ENCODE results near the gene EMC10. TPM values are rescaled to one million over a fixed set of nuclear protein-coding genes. Genes with fewer than 3 reads are reported as not detected.
A peak's percentile ranks its signal among the peaks of the same experiment; 100 is the strongest.

The EMC10 gene
- polyA plus RNA-seq, 1 experiment, result 89.1 TPM

DNA sequence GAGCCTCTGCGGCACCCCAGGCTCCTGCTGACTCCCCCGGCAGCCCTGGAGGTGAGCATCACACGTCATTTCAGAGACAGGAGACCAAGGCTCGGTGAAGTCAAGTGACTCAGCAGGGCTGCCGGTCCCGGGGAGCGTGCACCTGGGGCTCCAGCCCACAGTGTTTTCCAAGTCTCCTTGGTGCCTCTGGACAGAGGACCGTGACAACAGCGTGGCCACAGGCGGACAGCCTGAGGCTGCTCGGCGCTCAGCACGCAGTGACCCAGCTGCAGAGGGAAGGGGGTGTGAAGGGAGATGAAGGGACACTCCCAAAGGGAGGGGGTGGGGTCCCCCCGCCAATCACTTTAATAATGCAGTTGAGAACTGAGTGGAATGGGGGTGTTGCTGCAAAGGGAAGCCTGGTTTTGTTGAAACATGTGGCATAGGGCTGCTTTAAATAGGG is 54.9 kb downstream of the EMC10 start:
- ChIA-PET CTCF (no interaction called here), POLR2A (no interaction called here)
- H3K4me3 ChIP-seq (ENCODE audit: low read depth, low read length), result no peak overlapping the region
- no peaks in the 10 kb centered on the region for H3K27me3 ChIP-seq (ENCODE audit: control insufficient read depth, insufficient read depth, low read length)
- TF ChIP-seq, protein P1, sequence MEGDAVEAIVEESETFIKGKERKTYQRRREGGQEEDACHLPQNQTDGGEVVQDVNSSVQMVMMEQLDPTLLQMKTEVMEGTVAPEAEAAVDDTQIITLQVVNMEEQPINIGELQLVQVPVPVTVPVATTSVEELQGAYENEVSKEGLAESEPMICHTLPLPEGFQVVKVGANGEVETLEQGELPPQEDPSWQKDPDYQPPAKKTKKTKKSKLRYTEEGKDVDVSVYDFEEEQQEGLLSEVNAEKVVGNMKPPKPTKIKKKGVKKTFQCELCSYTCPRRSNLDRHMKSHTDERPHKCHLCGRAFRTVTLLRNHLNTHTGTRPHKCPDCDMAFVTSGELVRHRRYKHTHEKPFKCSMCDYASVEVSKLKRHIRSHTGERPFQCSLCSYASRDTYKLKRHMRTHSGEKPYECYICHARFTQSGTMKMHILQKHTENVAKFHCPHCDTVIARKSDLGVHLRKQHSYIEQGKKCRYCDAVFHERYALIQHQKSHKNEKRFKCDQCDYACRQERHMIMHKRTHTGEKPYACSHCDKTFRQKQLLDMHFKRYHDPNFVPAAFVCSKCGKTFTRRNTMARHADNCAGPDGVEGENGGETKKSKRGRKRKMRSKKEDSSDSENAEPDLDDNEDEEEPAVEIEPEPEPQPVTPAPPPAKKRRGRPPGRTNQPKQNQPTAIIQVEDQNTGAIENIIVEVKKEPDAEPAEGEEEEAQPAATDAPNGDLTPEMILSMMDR (IDR thresholded peaks at IDR 0.05; ENCODE audit: insufficient read depth, low read depth, low read length), result no peak
- H3K36me3 ChIP-seq (ENCODE audit: control insufficient read depth, insufficient read depth, low read length), result no peaks in the 10 kb centered on the region
- DNase-seq (ENCODE audit: low read depth), result no peak

DNA sequence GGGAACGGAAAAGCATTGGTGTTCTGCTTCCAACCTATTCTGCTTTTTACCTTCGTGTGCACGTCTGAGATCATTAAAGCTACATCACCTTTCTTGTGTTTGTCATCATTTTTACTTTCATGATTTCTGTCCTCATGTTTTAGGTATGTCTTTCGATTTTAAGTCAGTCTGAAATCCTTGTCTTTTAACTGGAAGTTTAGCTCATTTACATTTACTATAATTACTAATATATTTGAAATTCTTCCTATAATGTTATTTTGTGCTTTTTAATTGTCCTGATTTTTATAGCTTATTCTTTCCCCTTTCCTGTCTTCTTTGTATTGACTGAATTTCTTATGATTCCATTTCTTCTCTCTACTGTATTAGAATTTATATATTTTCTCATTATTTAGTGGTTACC is 56.6 kb downstream of the EMC10 start:
- DNase-seq (ENCODE audit: low read depth), result no peak
- TF ChIP-seq, protein P1 (IDR thresholded peaks at IDR 0.05; ENCODE audit: insufficient read depth, low read depth, low read length), result no peak
- H3K4me3 ChIP-seq (ENCODE audit: low read depth, low read length), result no peak overlapping the region
- POLR2A ChIA-PET, result no interaction called here
- no peaks in the 10 kb centered on the region for H3K36me3 ChIP-seq (ENCODE audit: control insufficient read depth, insufficient read depth, low read length)
- CTCF ChIA-PET, result interaction anchor here (2.0 kb wide), 1 partner anchor 23 kb away, joined by 12 read pairs; no protein-coding TSS in a partner anchor
- no peaks in the 10 kb centered on the region for H3K27me3 ChIP-seq (ENCODE audit: control insufficient read depth, insufficient read depth, low read length)

DNA sequence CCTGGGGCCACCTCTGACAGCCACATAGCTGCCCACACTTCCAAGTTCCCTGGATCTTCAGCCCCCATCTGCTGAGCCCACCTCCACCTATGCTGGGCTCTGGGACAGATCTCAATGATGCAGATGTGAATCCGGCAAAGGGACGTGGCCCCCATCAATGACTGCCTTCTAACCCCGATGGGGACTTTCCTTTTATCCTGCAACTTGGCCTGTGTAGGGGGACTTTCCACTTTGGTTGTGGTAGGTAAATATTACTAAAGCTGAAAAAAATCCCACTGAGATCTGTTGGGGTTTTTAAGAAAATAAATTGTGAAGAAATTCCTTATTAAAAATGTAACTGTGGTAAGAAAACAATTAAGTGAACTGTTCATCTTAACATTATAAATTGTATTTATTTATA is 58.2 kb downstream of the EMC10 start:
- no peak for DNase-seq (ENCODE audit: low read depth)
- H3K4me3 ChIP-seq (ENCODE audit: low read depth, low read length), result no peak overlapping the region
- no peaks in the 10 kb centered on the region for H3K27me3 ChIP-seq (ENCODE audit: control insufficient read depth, insufficient read depth, low read length)
- CTCF ChIA-PET, result interaction anchor here (2.0 kb wide), 1 partner anchor 22 kb away, joined by 12 read pairs; no protein-coding TSS in a partner anchor
- no peaks in the 10 kb centered on the region for H3K36me3 ChIP-seq (ENCODE audit: control insufficient read depth, insufficient read depth, low read length)
- TF ChIP-seq, protein P1 (IDR thresholded peaks at IDR 0.05; ENCODE audit: insufficient read depth, low read depth, low read length), result no peak
- POLR2A ChIA-PET, result no interaction called here

DNA sequence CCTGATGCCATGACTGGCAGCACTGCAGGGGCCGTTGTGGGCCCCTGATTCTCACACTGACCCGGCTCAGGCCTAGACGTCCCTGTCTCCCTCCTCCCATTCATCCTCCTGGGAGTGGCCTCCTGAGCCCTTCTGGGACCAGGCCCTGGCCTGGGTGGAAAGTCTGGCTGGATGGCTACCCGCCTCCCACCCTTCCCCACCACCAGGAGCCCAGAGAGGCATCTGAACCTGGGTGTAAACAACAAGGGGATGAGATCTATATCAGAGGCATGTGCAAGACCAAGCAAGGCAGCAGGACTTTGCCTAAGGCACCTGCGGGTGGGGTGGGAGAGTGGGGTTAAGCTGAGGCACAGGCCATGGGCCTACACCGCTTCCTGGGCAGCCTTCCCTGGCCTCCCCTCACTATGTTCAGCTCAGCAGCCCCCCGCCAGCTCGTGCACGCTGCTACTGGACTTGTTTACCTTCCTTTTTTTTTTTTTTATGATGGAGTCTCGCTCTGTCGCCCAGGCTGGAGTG is 59.4 kb downstream of the EMC10 start:
- Histone ChIP-seq H3K4me3 (ENCODE audit: low read depth, low read length) (no peak overlapping the region), H3K36me3 (ENCODE audit: control insufficient read depth, insufficient read depth, low read length) (no peaks in the 10 kb centered on the region), H3K27me3 (ENCODE audit: control insufficient read depth, insufficient read depth, low read length) (no peaks in the 10 kb centered on the region)
- DNase-seq (ENCODE audit: low read depth), result no peak
- CTCF ChIA-PET, result interaction anchor here (1.0 to 3.9 kb wide), 4 partner anchors 20 to 387 kb away, joined by 3 to 37 read pairs (median 27); no protein-coding TSS in a partner anchor
- POLR2A ChIA-PET, result no interaction called here
- TF ChIP-seq, protein P1 (IDR thresholded peaks at IDR 0.05; ENCODE audit: insufficient read depth, low read depth, low read length), result no peak

DNA sequence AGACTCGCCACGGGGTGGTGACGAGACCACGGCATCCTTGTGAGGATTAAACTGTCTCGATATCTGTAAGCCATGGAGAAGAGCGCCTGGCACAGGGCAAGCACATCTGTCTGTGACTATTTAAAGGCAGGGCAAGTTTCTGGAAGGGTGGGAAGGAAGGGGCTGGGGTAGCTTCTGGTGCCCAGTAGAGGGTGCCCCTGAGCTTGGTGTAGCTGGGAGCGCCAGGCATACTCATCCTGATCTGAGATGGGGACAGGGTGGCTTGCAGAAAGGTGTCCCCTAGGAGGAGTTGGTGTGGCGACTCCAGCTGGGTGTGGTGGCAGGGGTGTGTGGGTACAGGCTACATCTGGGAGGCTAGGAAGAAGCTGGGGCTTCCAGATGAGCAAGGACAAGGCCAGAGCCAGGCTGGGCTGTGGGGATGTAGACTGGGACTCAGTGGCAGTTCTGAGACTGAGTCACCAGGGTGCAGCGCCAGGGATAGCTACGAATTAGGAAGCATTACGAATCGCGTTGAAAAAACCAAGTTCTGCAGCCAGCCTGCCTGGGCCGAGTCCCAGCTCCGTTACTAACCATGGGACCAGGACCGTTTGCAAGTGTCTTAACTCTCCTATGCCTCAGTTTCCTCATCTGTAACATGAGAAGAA is 60.5 kb downstream of the EMC10 start:
- Histone ChIP-seq H3K36me3 (ENCODE audit: control insufficient read depth, insufficient read depth, low read length) (no peaks in the 10 kb centered on the region), H3K27me3 (ENCODE audit: control insufficient read depth, insufficient read depth, low read length) (no peaks in the 10 kb centered on the region), H3K4me3 (ENCODE audit: low read depth, low read length) (no peak overlapping the region)
- DNase-seq (ENCODE audit: low read depth), result no peak
- POLR2A ChIA-PET, result no interaction called here
- CTCF ChIA-PET, result interaction anchor here (0.7 to 3.9 kb wide), 13 partner anchors 8 to 386 kb away, joined by 3 to 37 read pairs (median 9); partner anchors contain the start of gene JOSD2
- TF ChIP-seq, protein P1 (IDR thresholded peaks at IDR 0.05; ENCODE audit: insufficient read depth, low read depth, low read length), result 0 out of 2 replicates have a peak, but pooled peaks have one; percentile 1

All from BJ (cell line).